ENCODE measurements around the gene BBS7. TPM values are rescaled to one million over a fixed set of nuclear protein-coding genes. Genes with fewer than 3 reads are reported as not detected.

The BBS7 gene
- total RNA-seq, 1 experiment from 2014 or later = 28.4 TPM

DNA sequence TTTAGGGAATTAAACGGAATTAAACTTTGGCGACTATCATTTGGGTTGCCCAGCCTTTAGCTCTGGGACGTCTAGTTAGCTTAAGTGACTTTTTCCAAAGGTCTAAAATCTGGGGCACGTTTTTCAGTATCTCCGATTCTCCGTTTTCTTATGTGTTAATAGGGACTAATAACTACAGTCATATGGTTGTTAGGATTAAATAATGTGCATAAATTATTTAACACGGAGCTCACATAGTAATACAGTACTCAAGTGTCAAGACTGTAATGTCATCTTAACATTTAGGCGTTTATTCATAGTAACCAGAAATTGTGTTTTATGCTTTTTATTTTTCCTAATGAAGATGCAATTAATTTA lies 46.1 kb downstream of the BBS7 start:
- Histone ChIP-seq H2AFZ (ENCODE audit: low read length) (peak overlapping the region; percentile 52; the same call in 1 of the 2 replicates), H3K4me2 (ENCODE audit: low read depth, low read length, poor library complexity, severe bottlenecking) (peak overlapping the region; percentile 91), H3K4me3 (ENCODE audit: low read length) (peak overlapping the region; percentile 91), H3K36me3 (ENCODE audit: insufficient read depth, low read length) (peaks cover 45% of the 10 kb centered on the region), H3K4me1 (ENCODE audit: low read length) (peaks cover 41% of the 10 kb centered on the region), H4K20me1 (ENCODE audit: insufficient read depth, low read depth, low read length) (peaks cover 5% of the 10 kb centered on the region; the same call in 1 of the 2 replicates), H3K79me2 (ENCODE audit: low read length) (peaks cover 41% of the 10 kb centered on the region), H3K27me3 (ENCODE audit: low read length) (no peaks in the 10 kb centered on the region), H3K9ac (ENCODE audit: low read length) (peak overlapping the region; percentile 70), H3K9me3 (ENCODE audit: low read length) (no peaks in the 10 kb centered on the region), H3K9me2 (replicated peaks; ENCODE audit: insufficient read depth, low read length) (no peaks in the 10 kb centered on the region), H3K27ac (ENCODE audit: low read length) (peak overlapping the region; percentile 69)
- no peak for DNase-seq

DNA sequence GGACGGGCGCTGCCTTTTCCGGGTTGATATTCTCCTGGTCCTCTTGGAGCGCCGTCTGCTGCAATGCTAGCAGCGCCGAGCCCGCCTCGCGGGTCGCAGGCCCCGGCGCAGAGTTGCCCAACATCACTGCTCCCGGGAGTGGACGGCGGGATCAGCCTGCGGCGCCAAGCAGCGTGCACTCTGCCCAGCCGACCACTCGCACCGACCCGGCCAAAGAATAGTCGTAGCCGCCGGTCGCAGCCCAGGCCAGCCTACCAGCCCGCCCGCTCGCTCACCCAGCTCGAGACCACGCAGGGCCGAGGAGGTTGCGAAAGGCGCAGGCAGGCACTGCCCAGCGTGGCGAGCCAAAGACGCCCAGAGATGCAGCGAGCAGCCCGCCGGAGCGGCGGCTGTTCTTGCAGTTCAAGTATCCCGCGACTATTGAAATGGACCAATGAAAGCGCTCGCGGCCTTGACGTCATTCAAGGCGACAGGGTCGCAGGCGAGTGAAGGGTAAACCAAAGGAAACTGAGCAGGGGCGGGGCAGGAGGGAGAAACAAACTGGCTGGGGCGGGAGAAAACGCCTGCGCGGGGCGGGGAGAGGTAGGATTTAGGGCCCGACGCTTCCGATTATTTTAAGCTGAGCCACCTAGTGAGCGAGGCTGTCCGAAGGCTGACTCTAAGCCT lies 46.6 kb downstream of the BBS7 start, which contains the start of gene CCNA2:
Gene CCNA2 (minus strand): TSS at position 379 of the 666 bp plus-strand sequence. CDS start 255 bp downstream, at position 124.
- Histone ChIP-seq H3K9ac (ENCODE audit: low read length) (peak within 1 kb of the TSS; percentile 83), H3K27me3 (ENCODE audit: low read length) (no peaks in the 10 kb centered on the region), H3K9me2 (replicated peaks; ENCODE audit: insufficient read depth, low read length) (no peaks in the 10 kb centered on the region), H2AFZ (ENCODE audit: low read length) (peak within 1 kb of the TSS; percentile 55; the same call in 1 of the 2 replicates), H3K4me1 (ENCODE audit: low read length) (peaks cover 44% of the 10 kb centered on the region), H4K20me1 (ENCODE audit: insufficient read depth, low read depth, low read length) (peaks cover 5% of the 10 kb centered on the region; the same call in 1 of the 2 replicates), H3K9me3 (ENCODE audit: low read length) (no peaks in the 10 kb centered on the region), H3K27ac (ENCODE audit: low read length) (peak within 1 kb of the TSS; percentile 73), H3K36me3 (ENCODE audit: insufficient read depth, low read length) (peaks cover 50% of the 10 kb centered on the region), H3K4me2 (ENCODE audit: low read depth, low read length, poor library complexity, severe bottlenecking) (peak within 1 kb of the TSS; percentile 91), H3K79me2 (ENCODE audit: low read length) (peaks cover 44% of the 10 kb centered on the region), H3K4me3 (ENCODE audit: low read length) (peak within 1 kb of the TSS; percentile 91)
- peak; percentile 99 for DNase-seq

DNA sequence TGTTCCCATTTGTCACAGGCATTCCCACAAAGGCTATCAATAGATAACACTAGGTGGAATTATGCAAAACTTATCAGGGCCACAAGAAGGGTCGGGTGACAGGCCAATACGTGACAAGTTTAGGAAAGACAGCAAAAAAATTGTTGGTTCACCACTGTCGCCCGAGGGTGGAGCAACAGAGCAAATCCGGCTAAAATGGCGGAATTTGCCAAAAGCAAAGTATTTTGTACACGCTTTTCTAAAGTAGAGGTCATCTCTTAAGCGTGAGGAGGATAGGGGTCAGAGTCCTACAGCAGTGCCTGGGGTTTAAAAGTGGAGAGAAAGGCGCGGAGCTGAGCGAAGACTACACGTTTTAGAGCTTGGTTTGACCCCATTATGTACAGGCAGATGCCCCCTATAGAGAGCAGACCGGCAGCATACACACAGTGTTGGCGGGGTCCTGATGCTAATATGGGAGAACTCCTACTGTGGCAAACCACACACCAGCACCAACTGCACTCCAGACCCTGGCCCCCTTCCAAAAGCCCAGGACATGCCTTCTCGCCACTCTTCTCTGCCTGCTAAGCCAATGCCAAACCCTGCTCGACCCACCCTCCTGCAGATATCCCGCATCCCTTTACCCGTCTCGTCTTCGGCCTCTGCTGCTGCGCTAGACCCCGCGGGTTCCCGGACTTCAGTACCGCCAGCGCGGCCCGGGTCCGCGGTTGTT lies 47.3 kb downstream of the BBS7 start:
- Histone ChIP-seq H3K27ac (ENCODE audit: low read length) (peak overlapping the region; percentile 73), H3K27me3 (ENCODE audit: low read length) (no peaks in the 10 kb centered on the region), H3K4me2 (ENCODE audit: low read depth, low read length, poor library complexity, severe bottlenecking) (peak overlapping the region; percentile 91), H3K4me3 (ENCODE audit: low read length) (peak overlapping the region; percentile 91), H3K9ac (ENCODE audit: low read length) (peak overlapping the region; percentile 83), H3K9me2 (replicated peaks; ENCODE audit: insufficient read depth, low read length) (no peaks in the 10 kb centered on the region), H3K79me2 (ENCODE audit: low read length) (peaks cover 51% of the 10 kb centered on the region), H3K36me3 (ENCODE audit: insufficient read depth, low read length) (peaks cover 57% of the 10 kb centered on the region), H3K4me1 (ENCODE audit: low read length) (peaks cover 49% of the 10 kb centered on the region), H2AFZ (ENCODE audit: low read length) (peak overlapping the region; percentile 55; the same call in 1 of the 2 replicates), H3K9me3 (ENCODE audit: low read length) (no peaks in the 10 kb centered on the region), H4K20me1 (ENCODE audit: insufficient read depth, low read depth, low read length) (peaks cover 5% of the 10 kb centered on the region; the same call in 1 of the 2 replicates)
- peak; percentile 87 for DNase-seq

- H3K27ac ChIP-seq (ENCODE audit: low read length) = peak overlapping the region; percentile 73
- peaks cover 5% of the 10 kb centered on the region; the same call in 1 of the 2 replicates for H4K20me1 ChIP-seq (ENCODE audit: insufficient read depth, low read depth, low read length)
- H3K4me2 ChIP-seq (ENCODE audit: low read depth, low read length, poor library complexity, severe bottlenecking) = peak overlapping the region; percentile 91
- peaks cover 61% of the 10 kb centered on the region for H3K36me3 ChIP-seq (ENCODE audit: insufficient read depth, low read length)
- no peak for DNase-seq
- no peaks in the 10 kb centered on the region for H3K9me2 ChIP-seq (replicated peaks; ENCODE audit: insufficient read depth, low read length)
- H3K4me3 ChIP-seq (ENCODE audit: low read length) = peak overlapping the region; percentile 91
- peaks cover 49% of the 10 kb centered on the region for H3K4me1 ChIP-seq (ENCODE audit: low read length)
- no peaks in the 10 kb centered on the region for H3K9me3 ChIP-seq (ENCODE audit: low read length)
- no peaks in the 10 kb centered on the region for H3K27me3 ChIP-seq (ENCODE audit: low read length)
- H3K79me2 ChIP-seq (ENCODE audit: low read length) = peaks cover 56% of the 10 kb centered on the region
- H3K9ac ChIP-seq (ENCODE audit: low read length) = peak overlapping the region; percentile 83
- no peak overlapping the region for H2AFZ ChIP-seq (ENCODE audit: low read length)
Observed at GRCh38 chr4:121822047-121822446, 48.2 kb downstream of the BBS7 start.

- no peak overlapping the region for H3K4me3 ChIP-seq (ENCODE audit: low read length)
- no peaks in the 10 kb centered on the region for H3K27me3 ChIP-seq (ENCODE audit: low read length)
- H3K9me3 ChIP-seq (ENCODE audit: low read length) = no peaks in the 10 kb centered on the region
- peaks cover 76% of the 10 kb centered on the region for H3K36me3 ChIP-seq (ENCODE audit: insufficient read depth, low read length)
- no peak overlapping the region for H3K9ac ChIP-seq (ENCODE audit: low read length)
- no peaks in the 10 kb centered on the region for H3K9me2 ChIP-seq (replicated peaks; ENCODE audit: insufficient read depth, low read length)
- H3K4me1 ChIP-seq (ENCODE audit: low read length) = peaks cover 40% of the 10 kb centered on the region
- H3K27ac ChIP-seq (ENCODE audit: low read length) = no peak overlapping the region
- H4K20me1 ChIP-seq (ENCODE audit: insufficient read depth, low read depth, low read length) = peaks cover 5% of the 10 kb centered on the region; the same call in 1 of the 2 replicates
- no peak for DNase-seq
- H3K79me2 ChIP-seq (ENCODE audit: low read length) = peaks cover 77% of the 10 kb centered on the region
- no peak overlapping the region for H3K4me2 ChIP-seq (ENCODE audit: low read depth, low read length, poor library complexity, severe bottlenecking)
- no peak overlapping the region for H2AFZ ChIP-seq (ENCODE audit: low read length)
Observed at GRCh38 chr4:121819216-121819965, 50.9 kb downstream of the BBS7 start.

- no peak overlapping the region for H3K4me2 ChIP-seq (ENCODE audit: low read depth, low read length, poor library complexity, severe bottlenecking)
- no peak overlapping the region for H3K27ac ChIP-seq (ENCODE audit: low read length)
- H3K9ac ChIP-seq (ENCODE audit: low read length) = no peak overlapping the region
- H3K36me3 ChIP-seq (ENCODE audit: insufficient read depth, low read length) = peaks cover 85% of the 10 kb centered on the region
- H3K27me3 ChIP-seq (ENCODE audit: low read length) = no peaks in the 10 kb centered on the region
- H3K4me3 ChIP-seq (ENCODE audit: low read length) = no peak overlapping the region
- H3K4me1 ChIP-seq (ENCODE audit: low read length) = peaks cover 36% of the 10 kb centered on the region
- no peak for DNase-seq
- no peaks in the 10 kb centered on the region for H3K9me3 ChIP-seq (ENCODE audit: low read length)
- peaks cover 5% of the 10 kb centered on the region; the same call in 1 of the 2 replicates for H4K20me1 ChIP-seq (ENCODE audit: insufficient read depth, low read depth, low read length)
- peaks cover 72% of the 10 kb centered on the region for H3K79me2 ChIP-seq (ENCODE audit: low read length)
- no peaks in the 10 kb centered on the region for H3K9me2 ChIP-seq (replicated peaks; ENCODE audit: insufficient read depth, low read length)
- no peak overlapping the region for H2AFZ ChIP-seq (ENCODE audit: low read length)
Observed at GRCh38 chr4:121818215-121818614, 52.1 kb downstream of the BBS7 start.

- no peak for DNase-seq
- peaks cover 90% of the 10 kb centered on the region for H3K36me3 ChIP-seq (ENCODE audit: insufficient read depth, low read length)
- no peak overlapping the region for H3K4me2 ChIP-seq (ENCODE audit: low read depth, low read length, poor library complexity, severe bottlenecking)
- H2AFZ ChIP-seq (ENCODE audit: low read length) = no peak overlapping the region
- H3K79me2 ChIP-seq (ENCODE audit: low read length) = peaks cover 67% of the 10 kb centered on the region
- H3K27me3 ChIP-seq (ENCODE audit: low read length) = no peaks in the 10 kb centered on the region
- H4K20me1 ChIP-seq (ENCODE audit: insufficient read depth, low read depth, low read length) = peaks cover 5% of the 10 kb centered on the region; the same call in 1 of the 2 replicates
- no peak overlapping the region for H3K9ac ChIP-seq (ENCODE audit: low read length)
- H3K4me1 ChIP-seq (ENCODE audit: low read length) = peaks cover 36% of the 10 kb centered on the region
- no peaks in the 10 kb centered on the region for H3K9me2 ChIP-seq (replicated peaks; ENCODE audit: insufficient read depth, low read length)
- H3K4me3 ChIP-seq (ENCODE audit: low read length) = no peak overlapping the region
- no peak overlapping the region for H3K27ac ChIP-seq (ENCODE audit: low read length)
- no peaks in the 10 kb centered on the region for H3K9me3 ChIP-seq (ENCODE audit: low read length)
Observed at GRCh38 chr4:121817701-121818100, 52.6 kb downstream of the BBS7 start.

Measured in Karpas-422 (cell line).